Tibial nerve (tissue), 3 donors: Measurements from ENCODE around the gene SLC4A8.

Experiments used
- CTCF ChIP-seq, 5 experiments: fragments of 200-600 bp in 3 of 5; fragments of 450-650 bp in 2 of 5; sonication (generic) in 3 of 5; IDR thresholded peaks; one replicate each; pipeline ENCODE4 v1.5.1; 2016 to 2019; ENCODE audit warnings: antibody characterized with exemption in 5 of 5, mild to moderate bottlenecking in 3 of 5, moderate library complexity in 2 of 5
- POLR2A ChIP-seq, 2 donors: fragments of 450-650 bp; IDR thresholded peaks; one replicate each; pipeline ENCODE4 v1.6.1; 2017; ENCODE audit warnings: antibody characterized with exemption in 2 of 2, mild to moderate bottlenecking in 2 of 2, moderate library complexity in 2 of 2

GRCh38 chr12:51547606-51548005, 123.0 kb downstream of the SLC4A8 start:
- TF ChIP-seq POLR2A (IDR thresholded peaks at IDR 0.05) (no peak), CTCF (IDR thresholded peaks at IDR 0.05) (no peak)
